Prostate gland (tissue), 2 donors: ENCODE measurements around the gene IFT22.
"Not testable (repeated sequence)": the region's sequence is repeated elsewhere in the genome, so short reads cannot be mapped to it uniquely, and the experiment has no call there.

Experiments used
- POLR2A ChIP-seq: fragments of 450-650 bp; IDR thresholded peaks from one replicate; pipeline ENCODE4 v1.6.1; 2016; ENCODE audit warnings: antibody characterized with exemption, mild to moderate bottlenecking
- POLR2AphosphoS5 ChIP-seq: sonication (generic); formaldehyde crosslinking; IDR thresholded peaks from one replicate; pipeline ENCODE4 v1.6.1; 2017; ENCODE audit warnings: antibody characterized with exemption
- TF ChIP-seq, protein P1 (sequence below), 4 experiments: fragments of 200-600 bp in 2 of 4; fragments of 450-650 bp in 2 of 4; sonication (generic) in 2 of 4; IDR thresholded peaks; 1 replicate in 3 of 4; 2 replicates in 1 of 4; pipeline ENCODE4 v1.5.1; 2016 to 2019; ENCODE audit warnings: antibody characterized with exemption in 4 of 4, mild to moderate bottlenecking in 2 of 4, moderate library complexity in 2 of 4

DNA sequence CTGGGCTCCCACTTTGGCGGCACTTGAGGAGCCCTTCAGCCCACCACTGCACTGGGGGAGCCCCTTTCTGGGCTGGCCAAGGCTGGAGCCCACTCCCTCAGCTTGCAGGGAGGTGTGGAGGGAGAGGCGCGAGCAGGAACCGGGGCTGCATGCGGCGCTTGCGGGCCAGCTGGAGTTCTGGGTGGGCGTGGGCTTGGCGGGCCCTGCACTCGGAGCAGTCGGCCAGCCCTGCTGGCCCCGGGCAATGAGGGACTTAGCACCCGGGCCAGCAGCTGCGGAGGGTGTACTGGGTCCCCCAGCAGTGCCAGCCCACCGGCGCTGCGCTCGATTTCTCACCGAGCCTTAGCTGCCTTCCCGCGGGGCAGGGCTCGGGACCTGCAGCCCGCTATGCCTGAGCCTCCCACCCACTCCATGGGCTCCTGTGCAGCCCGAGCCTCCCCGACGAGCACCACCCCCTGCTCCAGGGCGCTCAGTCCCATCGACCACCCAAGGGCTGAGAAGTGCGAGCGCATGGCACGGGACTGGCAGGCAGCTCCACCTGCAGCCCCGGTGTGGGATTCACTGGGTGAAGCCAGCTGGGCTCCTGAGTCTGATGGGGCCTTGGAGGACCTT is 26.9 kb upstream of the IFT22 start:
- not testable (repeated sequence) for TF ChIP-seq POLR2A, POLR2AphosphoS5
- TF ChIP-seq, protein P1, sequence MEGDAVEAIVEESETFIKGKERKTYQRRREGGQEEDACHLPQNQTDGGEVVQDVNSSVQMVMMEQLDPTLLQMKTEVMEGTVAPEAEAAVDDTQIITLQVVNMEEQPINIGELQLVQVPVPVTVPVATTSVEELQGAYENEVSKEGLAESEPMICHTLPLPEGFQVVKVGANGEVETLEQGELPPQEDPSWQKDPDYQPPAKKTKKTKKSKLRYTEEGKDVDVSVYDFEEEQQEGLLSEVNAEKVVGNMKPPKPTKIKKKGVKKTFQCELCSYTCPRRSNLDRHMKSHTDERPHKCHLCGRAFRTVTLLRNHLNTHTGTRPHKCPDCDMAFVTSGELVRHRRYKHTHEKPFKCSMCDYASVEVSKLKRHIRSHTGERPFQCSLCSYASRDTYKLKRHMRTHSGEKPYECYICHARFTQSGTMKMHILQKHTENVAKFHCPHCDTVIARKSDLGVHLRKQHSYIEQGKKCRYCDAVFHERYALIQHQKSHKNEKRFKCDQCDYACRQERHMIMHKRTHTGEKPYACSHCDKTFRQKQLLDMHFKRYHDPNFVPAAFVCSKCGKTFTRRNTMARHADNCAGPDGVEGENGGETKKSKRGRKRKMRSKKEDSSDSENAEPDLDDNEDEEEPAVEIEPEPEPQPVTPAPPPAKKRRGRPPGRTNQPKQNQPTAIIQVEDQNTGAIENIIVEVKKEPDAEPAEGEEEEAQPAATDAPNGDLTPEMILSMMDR (IDR thresholded peaks at IDR 0.05) = not testable (repeated sequence)
